HTERT RPE-1 (cell line): ENCODE measurements around the gene RFC3.
"Not testable (repeated sequence)": the region's sequence is repeated elsewhere in the genome, so short reads cannot be mapped to it uniquely, and the experiment has no call there.

Experiments used
- in situ Hi-C: fragments of 300-500 bp; cut with MboI; formaldehyde crosslinking; loops from 4 replicates; pipeline ENCODE4 v1.14.3; 2020; ENCODE audit warnings: low sequenced_read_pairs

The RFC3 gene

DNA sequence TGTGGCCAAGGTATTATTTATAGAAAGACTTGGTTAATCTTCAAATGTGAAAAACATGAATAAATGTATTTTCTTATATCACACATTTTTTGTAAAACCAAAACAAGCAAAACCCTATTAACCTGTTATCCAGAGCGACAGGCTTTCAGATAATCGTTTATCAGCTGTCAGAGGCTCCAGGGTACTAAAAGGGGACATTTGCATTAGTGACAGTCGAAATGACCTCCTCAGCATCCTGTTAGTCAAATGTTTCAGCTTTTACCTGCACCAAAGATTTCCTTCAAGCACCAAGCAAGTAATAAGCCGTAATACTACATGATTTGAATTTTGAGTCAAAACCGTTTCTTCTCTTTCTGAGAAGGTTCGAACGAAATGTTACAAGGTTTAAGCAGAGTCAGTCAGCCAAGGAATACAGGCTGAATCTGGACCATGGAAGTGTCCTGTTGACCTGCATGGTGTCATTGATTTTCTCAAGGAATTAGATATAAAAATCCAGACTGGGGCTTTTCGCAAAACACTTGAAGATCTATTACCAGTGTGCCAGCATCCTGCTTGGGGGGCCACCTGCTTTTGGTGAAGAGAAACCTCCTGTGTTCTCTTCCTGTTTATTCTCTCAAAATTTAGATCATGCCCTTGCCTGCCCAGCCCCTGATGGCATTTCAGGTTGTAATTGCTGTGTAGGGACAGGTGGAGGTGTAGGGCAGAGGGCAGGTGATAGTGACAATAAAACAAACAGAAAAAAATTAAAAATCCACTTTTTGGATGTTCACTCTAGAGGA, 11.3 kb upstream of the RFC3 start:
- in situ Hi-C loops, result no loop called here

DNA sequence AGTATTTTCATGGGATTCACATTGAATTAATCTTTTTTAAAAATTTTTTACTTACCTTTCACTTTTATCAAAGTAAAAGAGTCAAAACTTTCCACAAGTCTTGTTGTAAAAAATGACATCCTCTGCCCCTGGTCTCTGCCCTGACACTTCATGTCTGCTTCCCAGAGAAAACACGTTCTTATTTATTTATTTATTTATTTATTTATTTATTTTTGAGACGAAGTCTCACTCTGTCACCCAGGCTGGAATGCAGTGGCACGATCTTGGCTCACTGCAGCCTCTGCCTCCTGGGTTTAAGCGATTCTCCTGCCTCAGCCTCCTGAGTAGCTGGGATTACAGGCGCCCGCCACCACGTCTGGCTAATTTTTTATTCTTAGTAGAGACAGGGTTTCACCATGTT, 5.1 kb upstream of the RFC3 start:
- in situ Hi-C loops, result not testable (repeated sequence)

DNA sequence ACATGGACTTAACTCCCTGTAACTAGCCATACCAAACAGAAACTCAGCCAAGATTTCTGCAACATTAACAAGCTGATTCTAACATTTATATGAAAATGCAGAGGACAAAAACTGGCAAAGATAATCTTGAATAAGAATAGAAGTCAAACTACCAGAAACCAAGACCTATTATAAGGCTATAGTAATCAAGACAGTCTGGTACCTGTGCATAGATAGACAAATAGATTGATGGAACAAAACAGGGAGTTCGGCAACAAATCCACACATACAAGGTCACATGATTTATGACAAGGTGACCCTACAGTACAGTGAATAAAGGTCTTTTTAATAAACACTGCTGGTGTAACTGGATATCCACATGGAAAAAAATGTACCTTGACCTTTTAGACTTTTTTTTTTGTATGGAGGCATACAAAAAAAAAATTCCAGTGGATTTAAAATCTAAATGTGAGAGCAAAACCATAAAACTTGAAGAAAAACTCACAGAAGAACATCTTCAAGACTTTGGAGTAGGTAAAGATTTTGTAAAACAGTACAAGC, 2.9 kb upstream of the RFC3 start:
- in situ Hi-C loops, result no loop called here

DNA sequence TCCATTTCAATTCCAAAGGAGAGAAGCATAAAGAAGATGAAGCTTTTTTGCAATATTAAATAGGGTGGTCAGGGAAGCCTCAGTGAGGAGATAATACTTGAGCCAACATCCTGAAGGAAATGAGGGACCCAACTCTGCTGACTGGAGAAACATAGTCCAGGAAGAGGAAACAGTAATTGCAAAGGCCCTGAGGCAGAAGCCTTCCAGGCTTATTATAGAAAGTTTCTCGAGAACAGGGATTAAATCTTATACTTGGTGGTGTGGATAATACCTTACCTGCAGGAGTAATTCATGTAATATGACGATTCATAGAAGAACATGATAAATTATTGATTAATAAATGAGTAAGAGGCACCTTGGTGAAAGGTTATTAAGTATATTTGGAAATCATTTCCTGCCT, 1.0 kb upstream of the RFC3 start:
- in situ Hi-C loops, result no loop called here

DNA sequence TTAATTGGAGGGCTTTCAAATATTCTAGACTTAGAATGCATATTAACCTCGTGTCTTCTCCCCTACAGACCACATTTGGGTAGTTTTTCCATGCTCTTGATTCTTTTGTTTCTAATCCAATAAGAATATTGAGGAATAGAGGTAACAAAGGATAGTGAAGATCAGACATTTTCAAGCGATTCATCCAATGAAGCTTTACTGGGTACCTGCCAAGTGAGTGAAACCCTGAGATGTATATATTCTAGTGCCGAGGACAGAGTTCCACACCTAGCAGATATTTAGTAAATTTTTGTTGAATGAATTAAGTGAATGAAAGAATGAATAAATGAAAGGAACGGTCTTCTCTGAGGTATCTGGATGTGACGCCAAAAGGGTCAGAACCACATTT, 442 bp upstream of the RFC3 start:
- in situ Hi-C loops, result no loop called here

DNA sequence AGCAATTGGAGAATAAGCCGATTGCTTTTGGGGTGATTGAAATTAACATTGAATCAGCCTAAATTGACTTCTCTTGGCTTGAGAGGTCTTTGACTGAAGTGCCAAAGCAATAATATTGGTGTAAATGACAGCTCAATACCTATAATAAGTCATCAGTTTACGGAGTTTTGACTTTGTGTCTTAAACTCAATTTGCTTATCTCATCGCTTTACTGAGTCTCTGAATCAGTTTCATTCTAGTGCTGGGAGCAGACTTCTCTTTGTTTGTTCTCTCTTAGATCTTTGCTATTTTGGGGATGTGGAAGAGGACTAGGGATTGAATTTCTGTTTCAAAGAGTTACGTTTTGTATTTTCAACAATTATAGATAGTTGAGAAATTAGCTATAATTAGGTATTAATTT, 7.1 kb downstream of the RFC3 start:
- in situ Hi-C loops, result no loop called here

DNA sequence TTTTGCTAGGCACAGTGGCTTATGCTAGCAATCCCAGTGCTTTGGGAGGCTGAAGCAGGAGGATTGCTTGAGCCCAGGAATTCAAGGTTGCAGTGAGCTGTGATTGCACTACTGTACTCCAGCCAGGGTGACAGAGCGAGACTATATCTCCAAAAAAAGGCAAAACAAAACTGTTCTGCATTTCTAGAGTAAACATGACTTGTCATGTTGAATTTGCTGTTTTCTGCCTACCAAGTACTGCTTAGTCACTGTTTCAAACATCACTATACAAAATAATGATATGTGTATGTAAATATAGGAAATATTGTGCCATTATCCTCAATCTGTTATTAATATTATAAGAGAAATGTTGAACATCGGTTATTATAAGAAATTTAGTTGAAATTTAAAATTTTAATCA, 9.2 kb downstream of the RFC3 start:
- in situ Hi-C loops, result no loop called here

DNA sequence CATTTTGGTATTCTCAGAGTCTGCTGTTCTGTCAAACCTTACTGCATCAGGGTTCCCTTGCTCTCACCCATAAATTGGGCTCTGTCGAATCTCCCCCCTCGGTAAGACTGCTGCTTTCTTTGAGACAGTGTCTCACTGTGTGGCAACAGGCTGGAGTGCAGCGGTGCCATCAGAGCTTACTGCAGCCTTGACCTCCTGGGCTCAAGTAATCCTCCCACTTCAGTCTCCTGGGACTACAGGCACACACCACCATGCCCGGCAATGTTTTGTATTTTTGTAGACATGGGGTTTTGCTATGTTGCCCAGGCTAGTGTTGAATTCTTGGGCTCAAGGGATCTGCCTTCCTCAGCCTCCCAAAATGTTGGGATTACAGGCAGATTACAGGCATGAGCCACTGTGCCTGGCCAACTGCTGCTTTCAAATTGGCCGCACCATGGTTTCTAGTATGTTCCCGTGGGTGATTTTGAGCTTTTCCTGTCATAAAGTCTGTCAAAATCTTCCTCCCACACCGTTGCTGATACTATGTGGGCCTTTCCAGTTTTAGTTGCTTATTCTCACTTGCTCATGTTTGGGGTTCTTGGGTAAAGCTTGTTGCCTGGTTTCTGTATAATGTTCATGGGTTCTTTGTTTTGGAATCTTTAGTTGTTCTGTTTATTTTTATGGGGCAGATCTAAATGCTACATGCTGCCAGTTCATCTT, 10.6 kb downstream of the RFC3 start:
- in situ Hi-C loops, result no loop called here

DNA sequence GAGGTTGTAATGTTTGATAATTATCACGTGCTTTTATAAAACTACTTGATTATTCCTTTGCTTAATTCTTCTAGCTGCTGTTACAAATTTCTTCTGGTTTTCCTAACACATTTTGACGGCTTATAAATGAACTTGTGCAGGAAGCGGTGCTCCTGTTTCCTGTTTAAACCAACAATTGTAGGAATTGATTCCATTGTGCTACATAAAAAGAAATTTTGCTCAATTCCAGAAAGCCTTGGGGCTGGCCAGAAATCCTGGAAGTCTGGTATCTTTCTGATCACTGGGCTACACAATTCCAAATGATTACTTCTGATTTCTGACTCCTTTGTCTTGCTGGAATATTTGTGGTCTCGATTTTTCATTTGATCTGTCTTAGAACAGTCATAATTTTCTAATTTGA, 14.9 kb downstream of the RFC3 start:
- in situ Hi-C loops, result no loop called here

DNA sequence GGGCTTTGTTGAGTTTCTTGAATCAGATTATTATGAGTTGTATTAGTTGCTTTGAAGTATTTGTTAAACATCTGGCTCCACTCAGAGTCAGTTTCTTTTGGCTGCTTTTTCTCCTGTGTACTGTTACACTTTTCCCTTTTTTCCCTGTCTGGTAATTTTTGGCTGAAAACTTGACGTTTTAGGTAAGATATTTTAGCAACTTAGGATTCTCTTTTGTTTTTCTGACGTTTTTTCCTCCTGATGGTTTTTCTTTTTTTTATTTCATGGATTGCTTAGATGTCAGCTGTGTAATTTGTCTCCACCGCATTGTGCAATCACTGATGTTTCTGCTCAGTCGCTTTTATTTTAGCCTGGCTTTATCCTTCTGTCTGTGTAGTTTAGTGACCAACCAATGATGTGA, 20.7 kb downstream of the RFC3 start:
- in situ Hi-C loops, result no loop called here

DNA sequence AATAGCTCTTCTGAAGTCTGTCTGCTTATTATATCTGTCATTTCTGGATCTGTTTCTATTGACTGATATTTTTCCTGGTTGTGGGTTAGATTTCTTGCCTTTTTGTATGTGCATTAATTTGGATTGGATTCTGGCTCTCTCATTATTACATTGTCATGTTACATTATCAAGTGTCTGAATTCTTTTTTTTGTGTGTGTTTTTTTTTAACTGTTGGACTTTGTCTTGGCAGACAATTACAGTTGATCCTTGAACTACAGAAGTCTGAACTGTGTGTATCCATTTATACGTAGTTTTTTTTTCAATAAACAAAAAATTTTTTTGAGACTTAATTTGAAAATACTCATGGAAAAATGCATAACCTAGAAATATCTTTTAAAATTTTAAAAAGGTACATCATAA, 22.5 kb downstream of the RFC3 start:
- in situ Hi-C loops, result no loop called here

DNA sequence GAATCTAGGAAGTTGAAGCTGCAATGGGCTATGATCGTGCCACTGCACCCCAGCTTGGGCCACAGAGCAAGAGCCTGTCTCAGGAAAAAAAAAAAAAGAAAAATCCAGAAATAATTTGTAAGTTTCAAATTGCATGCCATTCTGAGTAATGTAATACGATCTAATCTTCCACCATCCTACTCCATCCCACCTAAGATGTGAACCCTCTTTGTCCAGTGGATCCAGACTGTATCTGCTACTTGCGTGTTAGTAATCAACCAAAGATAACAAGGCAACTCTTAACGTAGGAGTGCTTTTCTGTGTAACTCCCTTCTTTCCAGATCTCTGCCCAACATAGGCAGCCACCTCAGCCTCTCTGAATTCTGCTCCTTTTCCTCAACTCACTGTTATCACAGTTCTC, 24.3 kb downstream of the RFC3 start:
- in situ Hi-C loops, result no loop called here

DNA sequence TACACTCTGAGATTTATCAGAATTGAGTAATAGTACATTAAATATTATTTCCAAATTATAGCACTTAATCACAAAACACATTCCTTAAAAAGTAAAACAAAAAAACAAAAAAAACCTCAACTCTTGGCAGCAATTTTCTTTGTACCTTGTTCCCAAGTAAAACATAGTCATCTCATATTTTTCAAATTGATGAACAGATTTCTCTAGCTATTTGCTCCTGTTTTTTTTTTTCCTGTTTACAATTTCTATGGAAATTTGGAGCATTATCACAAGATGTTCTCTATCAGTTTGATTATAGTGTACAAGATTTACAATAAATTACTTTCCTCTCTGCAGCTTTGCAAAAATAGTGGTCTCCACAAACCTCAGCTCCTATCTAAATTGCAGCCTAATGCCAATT, 25.0 kb downstream of the RFC3 start:
- in situ Hi-C loops, result no loop called here

DNA sequence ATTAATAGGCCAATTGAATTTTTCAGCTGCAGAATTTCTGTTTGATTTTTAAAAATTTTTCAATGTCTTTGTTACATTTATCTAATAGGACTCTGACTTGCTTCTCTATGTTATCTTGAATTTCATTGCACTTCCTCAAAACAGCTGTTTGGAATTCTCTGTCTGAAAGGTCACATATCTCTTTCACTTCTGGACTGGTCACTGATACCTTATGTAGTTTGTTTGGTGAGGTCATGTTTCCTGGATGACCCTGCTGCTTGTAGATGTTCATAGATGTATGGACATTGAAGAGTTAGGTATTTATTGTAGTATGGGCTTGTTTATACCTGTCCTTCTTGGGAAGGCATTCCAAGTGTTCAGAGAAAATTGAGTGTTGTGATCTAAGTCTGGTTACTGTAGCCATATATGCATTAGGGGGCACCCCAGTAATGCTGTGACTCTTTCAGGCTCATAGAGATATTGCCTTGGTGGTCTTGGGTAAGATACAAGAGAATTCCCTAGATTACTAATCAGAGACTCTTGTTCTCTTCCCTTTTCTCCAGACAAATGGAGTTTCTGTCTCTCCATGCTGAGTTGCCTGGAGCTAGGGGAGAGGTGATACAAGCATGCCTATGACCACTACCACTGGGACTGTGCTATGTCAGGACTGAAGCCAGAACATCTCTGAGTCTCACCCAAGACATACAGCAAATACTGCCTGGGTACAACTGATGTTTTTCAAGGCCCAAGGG, 27.8 kb downstream of the RFC3 start:
- in situ Hi-C loops, result no loop called here

DNA sequence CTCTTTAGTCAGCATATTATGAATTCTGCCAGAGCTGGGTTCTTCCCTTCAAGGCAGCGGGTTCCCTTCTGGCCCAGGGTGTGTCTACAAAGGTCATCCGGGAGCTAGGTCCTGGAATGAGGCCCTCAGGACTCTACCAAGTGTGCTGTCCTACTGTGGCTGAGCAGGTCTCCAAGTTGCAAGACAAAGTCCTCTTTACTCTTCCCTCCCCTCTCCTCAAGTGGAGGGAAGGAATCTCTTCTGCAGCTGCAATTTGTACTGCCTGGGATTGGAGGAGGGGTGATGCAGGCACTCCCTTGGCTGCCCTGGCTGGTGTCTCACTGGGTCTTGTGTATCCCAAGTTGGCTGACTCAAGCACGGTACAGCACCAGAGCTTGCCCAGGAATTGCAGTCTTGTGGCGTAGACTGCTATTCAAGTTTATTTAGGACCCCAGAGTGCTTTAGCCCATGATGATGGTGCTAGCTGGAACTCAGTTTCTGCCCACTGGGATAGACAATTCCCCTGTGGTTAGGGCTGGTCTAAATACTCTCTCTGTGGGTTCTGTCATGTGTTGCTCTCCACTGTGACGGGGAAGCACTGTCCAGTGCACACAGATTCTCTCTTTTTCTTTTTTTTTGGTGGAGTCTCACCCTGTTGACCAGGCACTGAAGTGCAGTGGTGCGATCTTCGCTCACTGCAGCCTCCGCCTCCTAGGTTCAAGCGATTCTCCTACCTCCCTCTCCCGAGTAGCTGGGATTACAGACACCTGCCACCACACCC, 28.5 kb downstream of the RFC3 start:
- in situ Hi-C loops, result no loop called here

DNA sequence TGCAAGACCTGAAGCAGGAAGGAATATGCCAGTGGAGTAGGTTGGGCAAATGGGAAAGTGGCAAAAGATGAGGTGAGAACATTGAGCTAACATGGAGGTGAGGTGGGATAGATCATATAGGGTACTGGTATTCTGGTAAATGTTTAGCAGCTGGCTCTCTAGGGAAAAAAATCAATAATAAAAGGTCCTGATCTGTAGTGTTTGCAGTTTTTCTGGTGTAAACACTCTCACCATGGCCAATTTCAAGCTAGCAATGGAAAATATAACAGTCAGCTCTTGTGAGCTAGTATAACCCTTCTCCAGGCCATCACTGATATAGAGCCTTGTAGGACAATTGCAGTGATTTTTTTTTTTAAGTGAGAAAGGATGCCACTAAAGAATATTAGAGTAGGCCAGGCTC, 31.3 kb downstream of the RFC3 start:
- in situ Hi-C loops, result no loop called here

DNA sequence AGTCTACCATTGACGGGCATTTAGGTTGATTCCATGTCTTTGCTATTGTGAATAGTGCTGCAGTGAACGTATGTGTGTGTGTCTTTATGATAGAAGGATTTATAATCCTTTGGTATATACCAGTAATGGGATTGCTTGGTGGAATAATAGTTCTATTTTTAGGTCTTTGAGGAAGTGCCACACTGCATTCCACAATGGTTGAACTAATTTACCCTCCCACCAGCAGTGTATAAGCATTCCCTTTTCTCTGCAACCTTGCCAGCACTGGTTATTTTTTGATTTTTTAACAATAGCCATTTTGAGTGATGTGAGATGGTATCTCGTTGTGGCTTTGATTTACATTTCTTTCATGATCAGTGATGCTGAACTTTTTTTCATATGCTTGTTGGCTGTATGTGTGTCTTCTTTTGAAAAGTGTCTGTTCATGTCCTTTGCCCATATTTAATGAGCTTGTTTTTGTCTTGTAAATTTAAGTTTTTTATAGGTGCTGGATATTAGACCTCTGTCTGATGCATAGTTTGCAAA, 37.5 kb downstream of the RFC3 start:
- in situ Hi-C loops, result no loop called here

DNA sequence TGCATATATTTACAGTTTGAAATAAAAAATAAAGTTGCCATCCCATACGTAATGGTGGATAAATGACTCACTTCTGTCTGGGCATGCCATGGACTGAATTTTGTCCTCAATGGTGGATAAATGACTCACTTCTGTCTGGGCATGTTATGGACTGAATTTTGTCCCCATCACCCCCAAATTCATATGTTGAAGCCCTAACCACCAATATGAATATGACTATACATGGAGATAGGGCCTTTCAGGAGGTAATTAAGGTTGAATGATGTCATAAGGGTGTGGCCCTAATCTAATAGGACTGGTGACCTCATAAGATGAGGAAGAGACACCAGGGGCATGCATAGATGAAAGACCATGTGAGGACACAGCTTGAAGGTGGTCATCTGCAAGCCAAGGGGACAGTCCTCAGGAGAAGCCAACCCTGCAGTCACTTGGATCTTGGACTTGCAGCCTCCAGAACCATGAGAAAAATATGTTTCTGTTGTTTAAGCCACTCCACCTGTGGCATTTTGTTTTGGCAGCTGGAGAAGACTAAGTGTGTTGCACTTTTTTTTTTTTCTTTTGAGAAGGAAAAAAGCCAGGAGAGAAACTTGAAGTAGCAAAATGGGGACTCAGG, 41.8 kb downstream of the RFC3 start:
- in situ Hi-C loops, result no loop called here

DNA sequence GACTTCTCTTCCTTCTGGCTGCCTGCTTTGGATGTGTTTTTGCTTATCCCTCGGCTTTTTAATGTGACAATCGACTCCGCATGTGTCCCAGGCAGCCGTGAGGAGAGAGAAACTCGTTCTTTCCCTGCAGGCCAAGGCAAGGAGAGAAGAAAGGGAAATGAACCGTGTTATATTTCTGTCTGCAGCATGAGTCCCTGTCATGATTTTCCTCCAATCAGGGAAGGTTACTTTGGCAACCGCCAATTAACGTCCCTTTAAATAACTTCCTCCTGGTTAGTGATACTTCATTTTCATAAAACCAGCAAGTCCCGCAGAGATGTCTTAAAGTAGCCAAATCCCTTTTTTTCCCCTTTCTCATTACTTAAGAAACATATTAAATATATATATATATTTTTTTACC, 42.6 kb downstream of the RFC3 start:
- in situ Hi-C loops, result no loop called here

DNA sequence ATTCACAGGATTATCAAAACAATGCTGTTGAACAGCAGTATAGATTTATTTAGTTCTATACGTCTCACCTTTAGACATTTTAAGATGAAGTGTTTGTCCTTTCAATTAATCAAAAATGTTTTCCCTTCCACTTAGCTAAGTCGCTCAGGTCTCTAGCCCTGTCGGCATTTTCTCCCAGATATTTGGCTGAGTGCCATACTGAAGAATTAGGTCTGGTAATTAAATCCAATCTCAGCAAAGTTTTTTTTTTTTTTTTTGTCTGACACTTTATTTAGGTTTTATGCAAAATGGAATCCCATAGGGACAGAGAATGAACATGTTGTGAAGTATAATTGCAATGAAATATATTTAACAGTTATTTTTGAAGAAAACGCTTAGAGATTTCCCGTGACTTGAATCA, 44.1 kb downstream of the RFC3 start:
- in situ Hi-C loops, result no loop called here
